WTC11 (cell line): ENCODE measurements around the gene PRDM2. TPM values are rescaled to one million over a fixed set of nuclear protein-coding genes. Genes with fewer than 3 reads are reported as not detected.

Experiments used
- ATAC-seq: fragments of 200-7000 bp; cut with Tn5 transposase; 2 replicates; pipeline ENCODE4 v1.10.0; 2021; ENCODE audit warnings: mild to moderate bottlenecking, moderate library complexity
- CTCF ChIA-PET: fragments of 300-600 bp; sonication (Branson Sonifier 250); formaldehyde crosslinking; loops from one replicate; lab custom pipeline; 2021; ENCODE audit warnings: antibody characterized with exemption; lab: Charles Lee
- POLR2A ChIA-PET: fragments of 350-600 bp; sonication (Branson Sonifier 250); formaldehyde crosslinking; loops from one replicate; lab custom pipeline; 2021; ENCODE audit warnings: antibody characterized with exemption; lab: Charles Lee
- DNase-seq: peaks from one replicate; pipeline ENCODE4 v3.0.0; 2021; ENCODE audit warnings: low spot score
- H3K27ac Mint-ChIP-seq: 2 replicates; pipeline ENCODE4 v1.8.0; 2021; ENCODE audit warnings: mixed read lengths
- H3K27me3 Mint-ChIP-seq: 2 replicates; pipeline ENCODE4 v1.8.0; 2021; ENCODE audit warnings: low read depth, mild to moderate bottlenecking, moderate library complexity, mixed read lengths
- H3K36me3 Mint-ChIP-seq: 2 replicates; pipeline ENCODE4 v1.8.0; 2021; ENCODE audit warnings: mixed read lengths
- H3K4me1 Mint-ChIP-seq: 2 replicates; pipeline ENCODE4 v1.8.0; 2022; ENCODE audit warnings: mixed read lengths
- H3K4me3 Mint-ChIP-seq: 2 replicates; pipeline ENCODE4 v1.8.0; 2021; ENCODE audit warnings: mild to moderate bottlenecking, moderate library complexity, mixed read lengths
- H3K9me3 Mint-ChIP-seq: 2 replicates; pipeline ENCODE4 v1.8.0; 2021; ENCODE audit warnings: mixed read lengths
- CREM ChIP-seq: sonication (generic); formaldehyde crosslinking; IDR thresholded peaks from 2 replicates; pipeline ENCODE4 v1.8.1; 2022; ENCODE audit warnings: mild to moderate bottlenecking, missing genetic modification reagents, moderate library complexity
- GRHL2 ChIP-seq: fragments of 250-450 bp; sonication (Bioruptor Pico); IDR thresholded peaks from 2 replicates; pipeline ENCODE4 v1.8.0; 2022; ENCODE audit warnings: mild to moderate bottlenecking, moderate library complexity; ENCODE audit not compliant: insufficient replicate concordance, severe bottlenecking
- SP1 ChIP-seq: sonication (generic); formaldehyde crosslinking; conservative IDR thresholded peaks from 2 replicates; pipeline ENCODE4 v1.8.1; 2022; ENCODE audit warnings: missing genetic modification reagents
- ZNF232 ChIP-seq: sonication (generic); formaldehyde crosslinking; IDR thresholded peaks from 2 replicates; pipeline ENCODE4 v1.8.0; 2022; ENCODE audit warnings: mild to moderate bottlenecking, missing genetic modification reagents
- total RNA-seq: library from RNA; stranded (reverse); gene quantifications from 3 replicates; pipeline ENCODE4 v1.2.3, GENCODE V29; 2021
- TF ChIP-seq, protein P1 (sequence below): fragments of 200-600 bp; IDR thresholded peaks from 2 replicates; pipeline ENCODE4 v1.8.0; 2022; ENCODE audit warnings: antibody characterized with exemption
- TF ChIP-seq, protein P2 (sequence below): sonication (generic); formaldehyde crosslinking; IDR thresholded peaks from 2 replicates; pipeline ENCODE4 v1.8.1; 2022; ENCODE audit warnings: missing genetic modification reagents, borderline replicate concordance

Gene PRDM2
- total RNA-seq, 1 experiment from 2014 or later, result 25.0 TPM

DNA sequence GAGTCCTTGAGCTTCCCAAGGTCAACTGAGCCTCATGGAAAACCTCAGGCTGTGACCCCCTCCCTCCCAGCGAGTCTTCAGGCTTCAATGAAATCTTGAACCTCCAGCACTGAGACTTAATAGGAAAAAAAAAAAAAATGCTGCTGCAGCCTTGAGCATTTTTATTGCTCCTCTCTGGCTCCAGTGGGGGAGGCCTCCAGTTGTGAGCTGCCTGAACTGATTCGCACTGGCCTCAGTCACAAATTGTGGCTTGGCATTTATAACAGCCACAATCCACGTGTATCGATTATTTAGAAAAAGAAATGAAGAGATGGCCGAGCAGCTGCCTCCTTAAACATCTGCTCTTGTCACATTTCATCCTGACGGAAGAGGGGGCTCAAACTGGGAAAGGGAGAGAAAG is 173.0 kb downstream of the PRDM2 start:
- no peak for TF ChIP-seq CREM (CRISPR knock-in tag)
- TF ChIP-seq SP1 (CRISPR knock-in tag), result no peak
- no peak for TF ChIP-seq GRHL2 (CRISPR knock-in tag)
- TF ChIP-seq, protein P1, sequence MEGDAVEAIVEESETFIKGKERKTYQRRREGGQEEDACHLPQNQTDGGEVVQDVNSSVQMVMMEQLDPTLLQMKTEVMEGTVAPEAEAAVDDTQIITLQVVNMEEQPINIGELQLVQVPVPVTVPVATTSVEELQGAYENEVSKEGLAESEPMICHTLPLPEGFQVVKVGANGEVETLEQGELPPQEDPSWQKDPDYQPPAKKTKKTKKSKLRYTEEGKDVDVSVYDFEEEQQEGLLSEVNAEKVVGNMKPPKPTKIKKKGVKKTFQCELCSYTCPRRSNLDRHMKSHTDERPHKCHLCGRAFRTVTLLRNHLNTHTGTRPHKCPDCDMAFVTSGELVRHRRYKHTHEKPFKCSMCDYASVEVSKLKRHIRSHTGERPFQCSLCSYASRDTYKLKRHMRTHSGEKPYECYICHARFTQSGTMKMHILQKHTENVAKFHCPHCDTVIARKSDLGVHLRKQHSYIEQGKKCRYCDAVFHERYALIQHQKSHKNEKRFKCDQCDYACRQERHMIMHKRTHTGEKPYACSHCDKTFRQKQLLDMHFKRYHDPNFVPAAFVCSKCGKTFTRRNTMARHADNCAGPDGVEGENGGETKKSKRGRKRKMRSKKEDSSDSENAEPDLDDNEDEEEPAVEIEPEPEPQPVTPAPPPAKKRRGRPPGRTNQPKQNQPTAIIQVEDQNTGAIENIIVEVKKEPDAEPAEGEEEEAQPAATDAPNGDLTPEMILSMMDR, result no peak
- no peak for TF ChIP-seq ZNF232 (CRISPR knock-in tag)
- TF ChIP-seq, protein P2, sequence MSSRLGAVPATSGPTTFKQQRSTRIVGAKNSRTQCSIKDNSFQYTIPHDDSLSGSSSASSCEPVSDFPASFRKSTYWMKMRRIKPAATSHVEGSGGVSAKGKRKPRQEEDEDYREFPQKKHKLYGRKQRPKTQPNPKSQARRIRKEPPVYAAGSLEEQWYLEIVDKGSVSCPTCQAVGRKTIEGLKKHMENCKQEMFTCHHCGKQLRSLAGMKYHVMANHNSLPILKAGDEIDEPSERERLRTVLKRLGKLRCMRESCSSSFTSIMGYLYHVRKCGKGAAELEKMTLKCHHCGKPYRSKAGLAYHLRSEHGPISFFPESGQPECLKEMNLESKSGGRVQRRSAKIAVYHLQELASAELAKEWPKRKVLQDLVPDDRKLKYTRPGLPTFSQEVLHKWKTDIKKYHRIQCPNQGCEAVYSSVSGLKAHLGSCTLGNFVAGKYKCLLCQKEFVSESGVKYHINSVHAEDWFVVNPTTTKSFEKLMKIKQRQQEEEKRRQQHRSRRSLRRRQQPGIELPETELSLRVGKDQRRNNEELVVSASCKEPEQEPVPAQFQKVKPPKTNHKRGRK (CRISPR knock-in tag), result no peak
- CTCF ChIA-PET, result interaction anchor here (0.9 kb wide), 1 partner anchor 44 kb away, joined by 3 read pairs; no protein-coding TSS in a partner anchor
- Mint-ChIP-seq H3K4me1 (peaks cover 3% of the 10 kb centered on the region; the same call in 1 of the 2 replicates), H3K36me3 (0 out of 2 replicates have a peak, but pooled peaks cover 2% of the 10 kb centered on the region), H3K27ac (no peak overlapping the region), H3K9me3 (peaks cover 21% of the 10 kb centered on the region), H3K4me3 (no peak overlapping the region), H3K27me3 (peaks cover 72% of the 10 kb centered on the region)
- DNase-seq (no peak), ATAC-seq (no peak)
- POLR2A ChIA-PET, result no interaction called here

Other genes with a start within 250 kb of the PRDM2 start
- 0.15 to 0.25 TPM (median 0.16 TPM) in 3 replicates for gene LRRC38, start 186.2 kb upstream of the PRDM2 start, total RNA-seq
- 128 to 158 TPM (median 135 TPM) in 3 replicates for gene PDPN, start 116.4 kb upstream of the PRDM2 start, total RNA-seq